IMR-90 (cell line): ENCODE data around the gene OSTN. TPM values are rescaled to one million over a fixed set of nuclear protein-coding genes. Genes with fewer than 3 reads are reported as not detected.

Experiments
- ATAC-seq: fragments of 200-7000 bp; cut with Tn5 transposase; 2 replicates; pipeline ENCODE4 v1.9.1; 2020; ENCODE audit warnings: low read depth, mild to moderate bottlenecking, moderate library complexity
- BruUV-seq: library from RNA; stranded (reverse); fragments of 400-500 nt; replicated peaks from 2 replicates; lab custom pipeline; 2021; lab: Mats Ljungman, UMichigan
- CTCF ChIA-PET: fragments of 300-600 bp; formaldehyde crosslinking; extraction: SDS; loops from one replicate; lab custom pipeline; 2021; ENCODE audit warnings: antibody characterized with exemption; lab: Yijun Ruan, JAX
- POLR2A ChIA-PET: fragments of 300-600 bp; sonication (Branson Sonifier 250); formaldehyde crosslinking; loops from one replicate; lab custom pipeline; 2022; ENCODE audit warnings: antibody characterized with exemption; ENCODE audit not compliant: unreplicated experiment; lab: Charles Lee
- DNase-seq: peaks from one replicate; pipeline ENCODE4 v3.0.0; 2013
- H2AFZ ChIP-seq: replicated peaks from 2 replicates; pipeline ENCODE3; 2013; ENCODE audit warnings: low read length, mild to moderate bottlenecking; ENCODE audit not compliant: poor library complexity
- H2AK5ac ChIP-seq: 2 replicates; pipeline ENCODE4 v1.6.1; 2013; ENCODE audit warnings: low read depth, low read length, inconsistent platforms
- H2AK9ac ChIP-seq: replicated peaks from 2 replicates; pipeline ENCODE3; 2013; ENCODE audit warnings: mild to moderate bottlenecking, low read depth, low read length, moderate library complexity; ENCODE audit not compliant: poor library complexity
- H2BK120ac ChIP-seq: 2 replicates; pipeline ENCODE4 v1.6.1; 2013; ENCODE audit warnings: low read depth, low read length, inconsistent platforms
- H2BK15ac ChIP-seq: 3 replicates; pipeline ENCODE4 v1.6.1; 2013; ENCODE audit warnings: low read depth, low read length, inconsistent platforms
- H2BK20ac ChIP-seq: 2 replicates; pipeline ENCODE4 v1.6.1; 2013; ENCODE audit warnings: low read depth, mild to moderate bottlenecking, inconsistent platforms, low read length, moderate library complexity
- H2BK5ac ChIP-seq: 2 replicates; pipeline ENCODE4 v1.6.1; 2013; ENCODE audit warnings: mild to moderate bottlenecking, low read depth, low read length, inconsistent platforms; ENCODE audit not compliant: poor library complexity, severe bottlenecking
- H3K14ac ChIP-seq: replicated peaks from 2 replicates; pipeline ENCODE4 v1.6.1; 2013; ENCODE audit warnings: low read depth, low read length, inconsistent platforms
- H3K18ac ChIP-seq: 2 replicates; pipeline ENCODE4 v1.6.1; 2013; ENCODE audit warnings: low read depth, low read length, control low read depth
- H3K23ac ChIP-seq: 2 replicates; pipeline ENCODE4 v1.6.1; 2013; ENCODE audit warnings: low read depth, low read length, inconsistent platforms
- H3K27ac ChIP-seq: 2 replicates; pipeline ENCODE4 v1.5.1; 2013; ENCODE audit warnings: mild to moderate bottlenecking, control low read depth, low read length; ENCODE audit not compliant: insufficient read depth
- H3K27me3 ChIP-seq: 2 replicates; pipeline ENCODE4 v1.6.1; 2013; ENCODE audit warnings: low read length; ENCODE audit not compliant: control insufficient read depth, insufficient read depth
- H3K36me3 ChIP-seq: 2 replicates; pipeline ENCODE4 v1.6.1; 2013; ENCODE audit warnings: low read length, mixed read lengths; ENCODE audit not compliant: control insufficient read depth, insufficient read depth
- H3K4ac ChIP-seq: 2 replicates; pipeline ENCODE4 v1.6.1; 2013; ENCODE audit warnings: low read depth, low read length, inconsistent platforms
- H3K4me1 ChIP-seq: 2 replicates; pipeline ENCODE4 v1.6.1; 2013; ENCODE audit warnings: low read length, mixed read lengths; ENCODE audit not compliant: control insufficient read depth, insufficient read depth
- H3K4me2 ChIP-seq: 2 replicates; pipeline ENCODE4 v1.6.1; 2013; ENCODE audit warnings: low read depth, mild to moderate bottlenecking, control low read depth, low read length, moderate library complexity
- H3K4me3 ChIP-seq: 2 replicates; pipeline ENCODE4 v1.5.1; 2013; ENCODE audit warnings: low read depth, mild to moderate bottlenecking, control low read depth, low read length, moderate library complexity; ENCODE audit not compliant: insufficient read depth
- H3K56ac ChIP-seq: 2 replicates; pipeline ENCODE4 v1.6.1; 2013; ENCODE audit warnings: low read length, inconsistent platforms; ENCODE audit not compliant: insufficient read depth; ENCODE audit errors: extremely low read depth
- H3K79me1 ChIP-seq, 2 experiments: 2 replicates each; pipeline ENCODE4 v1.6.1; 2013; ENCODE audit warnings: low read length in 2 of 2, inconsistent platforms in 1 of 2, low read depth in 1 of 2
- H3K9ac ChIP-seq: 2 replicates; pipeline ENCODE4 v1.6.1; 2013; ENCODE audit warnings: low read depth, low read length, control low read depth
- H3K9me1 ChIP-seq: 2 replicates; pipeline ENCODE4 v1.6.1; 2013; ENCODE audit warnings: low read length, inconsistent platforms; ENCODE audit not compliant: insufficient read depth
- H3K9me3 ChIP-seq: 2 replicates; pipeline ENCODE4 v1.6.1; 2013; ENCODE audit warnings: low read length; ENCODE audit not compliant: control insufficient read depth, insufficient read depth
- H4K20me1 ChIP-seq: 2 replicates; pipeline ENCODE4 v1.6.1; 2013; ENCODE audit warnings: low read length, inconsistent platforms; ENCODE audit not compliant: insufficient read depth
- H4K5ac ChIP-seq: 2 replicates; pipeline ENCODE4 v1.6.1; 2013; ENCODE audit warnings: mild to moderate bottlenecking, low read depth, low read length, control low read depth
- H4K8ac ChIP-seq, 2 experiments: 2 replicates each; pipeline ENCODE4 v1.6.1; 2013; ENCODE audit warnings: low read depth in 2 of 2, low read length in 2 of 2, control low read depth in 1 of 2, inconsistent platforms in 1 of 2
- H4K91ac ChIP-seq: 2 replicates; pipeline ENCODE4 v1.6.1; 2013; ENCODE audit warnings: low read depth, low read length, inconsistent platforms; ENCODE audit not compliant: insufficient read depth
- POLR2A ChIP-seq: IDR thresholded peaks from 2 replicates; pipeline ENCODE4 v1.6.1; 2012; ENCODE audit warnings: mild to moderate bottlenecking, low read depth, low read length
- RFX5 ChIP-seq: IDR thresholded peaks from 2 replicates; pipeline ENCODE4 v1.8.0; 2012; ENCODE audit warnings: low read depth, mild to moderate bottlenecking, low read length, moderate library complexity
- SMC3 ChIP-seq: fragments of 150-350 bp; IDR thresholded peaks from 2 replicates; pipeline ENCODE4 v1.6.1; 2016; ENCODE audit warnings: low read depth, mild to moderate bottlenecking, antibody characterized with exemption, low read length, moderate library complexity
- WGBS, 2 experiments: methylation state at CpG; one replicate each; pipeline versions ENCODE4 v1.1.5 to v1.1.7; 2013; ENCODE audit warnings: missing lambda C conversion rate in 2 of 2; ENCODE audit not compliant: insufficient read length in 1 of 2; ENCODE audit errors: extremely low coverage in 2 of 2; 5-methylcytosine and 5-hydroxymethylcytosine counted together
- dilution Hi-C: fragments of 300-500 bp; cut with HindIII; formaldehyde crosslinking; loops from one replicate; pipeline ENCODE4 v1.14.3; 2018; ENCODE audit warnings: low sequenced_read_pairs; ENCODE audit not compliant: unreplicated experiment
- in situ Hi-C: fragments of 300-500 bp; cut with MboI; formaldehyde crosslinking; loops from 3 replicates; pipeline ENCODE4 v1.14.3; 2019; ENCODE audit warnings: low sequenced_read_pairs, inconsistent platforms, mixed read lengths
- intact Hi-C: fragments of 100-400 bp; cut with micrococcal nuclease; formaldehyde crosslinking; loops from 2 replicates; pipeline ENCODE4 v1.10.0; 2022
- polyA plus RNA-seq, 3 experiments: library from polyadenylated mRNA; depleted of rRNA; stranded (reverse); fragments of >200 nt; gene quantifications; 2 replicates each; pipeline ENCODE4 v1.2.3, GENCODE V29; 2012; ENCODE audit warnings: low replicate concordance in 1 of 3
- total RNA-seq: library from RNA; depleted of rRNA; stranded (reverse); fragments of >200 nt; gene quantifications from 2 replicates; pipeline ENCODE4 v1.2.3, GENCODE V29; 2012

Gene OSTN
- total and polyA plus RNA-seq, 2 of the 4 experiments (the other 2 are of a cell fraction) = not detected

GRCh38 chr3:191306428-191306827 is 107.4 kb downstream of the OSTN start:
- H2BK20ac ChIP-seq = no peak overlapping the region
- H3K56ac ChIP-seq = no peak overlapping the region
- no peak overlapping the region for H2BK120ac ChIP-seq
- ATAC-seq (no peak), DNase-seq (no peak)
- no peaks in the 10 kb centered on the region for H3K27me3 ChIP-seq
- H3K36me3 ChIP-seq = no peaks in the 10 kb centered on the region
- H3K4me3 ChIP-seq = no peak overlapping the region
- POLR2A ChIA-PET = no interaction called here
- H3K79me1 ChIP-seq = no peaks in the 10 kb centered on the region
- no peak overlapping the region for H2AK9ac ChIP-seq
- no TSS peak for BruUV-seq
- no peak overlapping the region for H3K9ac ChIP-seq
- no peak overlapping the region for H3K18ac ChIP-seq
- no peaks in the 10 kb centered on the region for H3K9me1 ChIP-seq
- no peaks in the 10 kb centered on the region for H4K20me1 ChIP-seq
- H3K4me2 ChIP-seq = no peak overlapping the region
- H4K91ac ChIP-seq = no peak overlapping the region
- H2BK15ac ChIP-seq = no peak overlapping the region
- WGBS, 2 experiments = no CpG with 5 or more reads among the region's 4 CpGs
- no peak overlapping the region for H3K4ac ChIP-seq
- H2BK5ac ChIP-seq = no peak overlapping the region
- no peak overlapping the region for H3K14ac ChIP-seq
- no peak for TF ChIP-seq SMC3
- no peak for TF ChIP-seq RFX5
- TF ChIP-seq POLR2A = no peak
- intact Hi-C loops (no loop called here), dilution Hi-C loops (no loop called here), in situ Hi-C loops (no loop called here)
- H3K23ac ChIP-seq = no peak overlapping the region
- no peak overlapping the region for H4K8ac ChIP-seq
- no peak overlapping the region for H3K27ac ChIP-seq
- H3K4me1 ChIP-seq = no peaks in the 10 kb centered on the region
- no peak overlapping the region for H4K5ac ChIP-seq
- H3K9me3 ChIP-seq = no peaks in the 10 kb centered on the region
- CTCF ChIA-PET = no interaction called here
- no peak overlapping the region for H2AK5ac ChIP-seq
- no peak overlapping the region for H2AFZ ChIP-seq
